Raji (cell line): ENCODE results near the gene HSDL1.

Source experiments
- POLR2A ChIP-seq: IDR thresholded peaks from 2 replicates; pipeline ENCODE4 v1.6.1; 2011; ENCODE audit warnings: low read depth, low read length, control low read depth; ENCODE audit not compliant: insufficient read depth

Gene HSDL1

GRCh38 chr16:84144859-84145639 is at the start of gene HSDL1, which contains the start of gene DNAAF1:
HSDL1 (minus strand) TSS chr16:84145177; CDS start chr16:84131321, 13,856 bp downstream.
DNAAF1 (plus strand) TSS chr16:84145308; CDS start chr16:84145441, 133 bp downstream.
- TF ChIP-seq POLR2A = peak; percentile 73

DNA sequence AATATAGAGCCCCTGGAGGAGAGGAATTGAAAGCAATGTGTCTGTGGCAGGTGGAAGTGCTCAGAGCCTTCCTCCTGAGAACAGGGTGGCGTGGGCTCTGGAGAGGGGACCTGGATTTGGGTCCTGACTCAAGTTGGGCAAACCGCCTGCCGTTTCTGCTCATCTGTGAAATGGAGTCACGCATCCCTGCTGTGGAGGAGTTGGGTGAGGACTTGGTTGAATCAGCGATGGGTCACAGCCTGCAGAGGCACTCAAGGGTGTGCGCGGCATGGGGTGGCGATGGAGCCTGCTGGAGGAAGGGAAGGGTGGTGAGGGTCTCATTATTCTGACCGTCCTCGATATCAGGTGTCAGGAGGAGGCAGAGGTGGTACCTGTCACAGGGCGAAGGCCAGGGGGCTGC is 49.0 kb upstream of the HSDL1 start:
- no peak for TF ChIP-seq POLR2A

DNA sequence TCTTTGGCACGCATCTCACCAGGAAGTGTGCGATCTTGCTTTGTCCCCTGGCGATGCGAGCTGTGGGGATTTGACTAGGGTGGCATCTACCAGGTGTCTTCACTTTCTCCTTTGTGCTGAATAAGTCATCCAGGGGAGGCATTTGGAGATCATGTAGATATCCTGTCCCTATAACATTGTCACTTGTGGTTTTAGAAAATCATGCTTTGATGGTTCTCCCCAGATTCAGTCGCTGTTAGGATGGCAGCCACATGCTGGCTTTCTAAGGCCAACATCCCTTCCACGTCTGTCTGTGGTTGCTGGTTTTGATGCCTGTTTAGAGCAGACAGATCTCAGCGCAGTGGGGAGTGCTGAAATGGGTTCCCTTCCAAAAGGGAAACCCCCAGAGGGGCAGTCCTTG is 48.5 kb upstream of the HSDL1 start:
- TF ChIP-seq POLR2A = no peak

GRCh38 chr16:84191466-84191865 is 46.5 kb upstream of the HSDL1 start:
- TF ChIP-seq POLR2A = no peak

GRCh38 chr16:84190731-84191388 is 45.9 kb upstream of the HSDL1 start, which contains the start of gene ADAD2:
ADAD2 (plus strand) TSS chr16:84191157; CDS start chr16:84191231, 74 bp downstream.
- no peak for TF ChIP-seq POLR2A

DNA sequence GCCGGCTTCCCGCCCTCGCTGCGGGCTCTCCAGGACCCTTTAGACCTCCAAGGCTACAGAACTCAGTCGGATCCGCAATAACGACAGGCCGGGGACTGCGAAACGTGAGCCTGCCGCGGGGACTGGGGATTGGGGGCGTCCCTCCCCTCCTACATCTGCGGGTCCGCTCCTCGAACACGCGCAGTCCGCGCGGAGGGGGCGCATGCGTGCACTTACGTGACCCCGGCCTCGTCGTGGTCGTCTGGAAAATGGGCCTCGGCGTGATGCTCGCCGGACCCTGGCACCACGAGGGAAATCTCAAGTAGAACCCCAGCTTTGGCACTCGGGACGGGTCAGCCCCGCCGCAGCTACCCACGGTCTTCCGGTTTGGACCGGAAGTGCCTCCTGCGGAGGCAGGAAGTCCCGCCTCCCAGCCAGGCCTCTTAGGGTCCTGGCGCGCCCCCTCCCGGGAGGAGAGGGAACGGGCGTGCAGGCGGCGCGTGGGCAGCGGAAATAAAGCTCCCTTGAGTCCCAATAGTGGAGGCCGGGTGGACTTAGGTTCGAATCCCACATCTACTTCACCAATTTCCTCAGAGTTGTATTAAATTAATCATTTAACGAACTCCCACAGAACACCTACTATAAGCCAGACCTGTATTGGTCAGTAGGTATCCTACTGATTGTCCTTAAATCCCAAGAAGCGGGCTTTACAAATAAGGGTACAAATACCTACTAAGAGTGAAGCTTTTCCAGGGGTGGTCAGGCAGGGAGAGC is 41.9 kb upstream of the HSDL1 start, which contains the start of gene TAF1C:
Gene TAF1C, minus strand, starts transcription at position 373 of the 753 bp plus-strand sequence. CDS start 2,069 bp downstream, outside the sequence.
- TF ChIP-seq POLR2A = peak; percentile 84

GRCh38 chr16:84184775-84185174 is 39.8 kb upstream of the HSDL1 start:
- TF ChIP-seq POLR2A = no peak

- no peak for TF ChIP-seq POLR2A
Observed at GRCh38 chr16:84183911-84184591, 39.1 kb upstream of the HSDL1 start.

- no peak for TF ChIP-seq POLR2A
Observed at GRCh38 chr16:84183572-84183875, 38.5 kb upstream of the HSDL1 start.

DNA sequence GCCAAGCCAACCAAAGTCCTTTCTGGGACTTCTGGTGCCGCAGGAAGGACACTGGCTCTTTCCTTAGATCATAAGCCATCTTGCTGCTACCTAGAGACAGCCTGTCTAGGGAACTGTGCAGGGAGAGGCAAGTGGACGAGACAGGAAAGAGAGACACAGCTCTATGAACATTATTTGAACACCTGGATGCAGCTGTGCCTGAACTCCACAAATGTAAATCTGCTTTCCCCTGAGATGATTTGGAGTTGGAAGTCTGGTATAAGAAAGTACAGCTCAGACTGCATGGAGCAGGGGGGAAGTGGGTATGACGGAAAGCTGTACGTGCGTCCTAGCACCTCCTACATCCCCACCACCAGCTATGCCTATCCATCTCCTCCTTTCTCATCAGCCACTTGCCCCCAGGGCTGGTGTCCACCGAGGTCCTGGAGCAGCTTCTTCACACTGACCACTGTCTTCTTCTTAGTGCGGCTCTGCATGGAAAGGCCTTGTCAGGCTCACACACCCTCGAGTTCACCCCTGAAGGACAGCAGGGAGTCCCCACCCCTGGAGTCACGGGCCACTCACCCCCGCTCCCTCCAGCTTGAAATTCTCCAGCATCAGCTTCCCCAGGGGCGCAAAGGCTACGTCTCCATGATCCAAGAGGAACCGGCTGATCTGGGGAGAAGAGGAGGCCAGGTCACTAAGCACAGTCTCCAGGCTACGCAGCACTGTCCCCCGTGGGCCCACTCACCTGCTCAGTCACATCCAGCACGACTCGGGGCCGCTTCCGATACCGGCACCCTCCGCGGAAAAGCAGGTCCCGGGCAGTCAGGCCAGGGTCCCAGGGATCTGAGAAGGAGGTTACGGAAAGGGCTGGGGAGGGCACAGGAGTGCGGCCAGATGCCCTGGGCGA is 37.9 kb upstream of the HSDL1 start:
- TF ChIP-seq POLR2A = no peak

DNA sequence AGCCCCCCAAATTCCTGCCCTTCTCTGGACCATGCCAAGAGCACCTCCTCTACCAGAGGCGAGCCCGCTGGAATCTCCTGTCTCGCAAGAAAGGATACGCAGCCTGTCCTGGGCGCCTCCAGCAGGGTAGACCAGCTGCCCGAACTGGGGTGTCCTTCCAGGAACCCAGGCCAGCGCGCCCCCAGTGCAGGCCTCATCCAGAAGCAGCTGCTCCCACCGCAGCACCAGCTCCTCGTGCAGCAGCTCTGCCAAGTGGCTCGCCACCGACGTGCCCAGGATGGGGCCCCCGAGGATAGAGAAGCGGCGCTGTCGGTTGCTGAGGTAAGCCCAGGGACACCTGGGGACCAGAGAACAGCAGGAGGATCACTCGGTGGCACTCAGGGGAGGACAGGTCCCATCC is 37.1 kb upstream of the HSDL1 start:
- TF ChIP-seq POLR2A = no peak

- TF ChIP-seq POLR2A = no peak
Observed at GRCh38 chr16:84181144-84181915, 36.4 kb upstream of the HSDL1 start.

DNA sequence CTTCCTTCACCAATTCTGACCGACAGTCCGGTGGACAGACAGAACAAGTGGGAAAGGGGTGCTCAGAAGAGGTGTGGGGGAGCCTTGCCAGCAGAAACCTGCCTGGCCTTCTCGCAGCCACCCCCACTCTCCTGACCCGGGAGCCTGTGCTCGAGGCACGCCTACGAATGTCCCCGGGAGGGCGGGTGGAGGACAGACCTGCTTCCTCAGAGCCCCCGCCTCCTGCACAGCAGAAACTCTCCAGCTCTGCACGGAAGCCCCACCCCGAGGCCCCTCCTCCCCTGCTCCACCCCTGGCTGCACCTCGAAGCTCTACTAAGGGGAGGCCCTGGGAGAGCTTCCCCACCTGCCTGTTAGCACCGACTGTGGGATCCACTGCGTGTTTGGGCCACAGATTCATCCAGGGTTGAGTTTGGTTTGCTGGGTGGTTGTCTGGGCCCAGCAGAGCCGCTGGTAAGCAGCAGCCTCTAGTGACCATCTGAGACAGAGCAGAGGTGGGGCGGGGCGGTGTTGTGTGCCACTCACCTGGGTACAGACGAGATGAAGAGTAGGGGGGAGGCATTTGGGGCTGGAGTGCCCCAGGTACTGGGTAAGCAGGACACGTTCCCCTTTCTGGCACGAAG is 35.7 kb upstream of the HSDL1 start:
- TF ChIP-seq POLR2A = no peak
